Spleen (tissue), 7 donors: ENCODE measurements around the gene TPM1.

Experiments used
- CTCF ChIP-seq, 11 experiments: fragments of 200-600 bp in 7 of 11; fragments of 450-650 bp in 4 of 11; sonication (generic) in 4 of 11; IDR thresholded peaks in 8 of 11; conservative IDR thresholded peaks in 3 of 11; 1 replicate in 7 of 11; 2 replicates in 4 of 11; pipeline versions ENCODE4 v1.4.0 to v1.8.0; 2016 to 2021; ENCODE audit warnings: antibody characterized with exemption in 11 of 11, inconsistent platforms in 4 of 11, mild to moderate bottlenecking in 1 of 11
- POLR2A ChIP-seq, 3 donors: fragments of 450-650 bp; IDR thresholded peaks; one replicate each; pipeline ENCODE4 v1.5.1; 2017; ENCODE audit warnings: antibody characterized with exemption in 3 of 3, mild to moderate bottlenecking in 1 of 3
- donor health status: DM: no; HTN: no; CAD: no; lungs with moderate emphysema.
- donor health status: DM: no; HTN: no; CAD: no.
- donor health status: DM: no; HTN: no; CAD: no.

- TF ChIP-seq CTCF (IDR thresholded peaks at IDR 0.05 in 8 of 11, conservative IDR thresholded peaks at IDR 0.05 in 3 of 11) (no peak), POLR2A (IDR thresholded peaks at IDR 0.05) (no peak)
These were observed 14.9 kb upstream of the TPM1 start for GRCh38 chr15:63027646-63028045.
